HFF-Myc (cell line): Measurements from ENCODE around the gene UNC5A.

Source experiments
- DNase-seq: peaks from one replicate; pipeline ENCODE4 v3.0.0-alpha.2; 2011; ENCODE audit warnings: low read depth; ENCODE audit errors: extremely low read depth
- H3K4me3 ChIP-seq: replicated peaks from 2 replicates; pipeline ENCODE4 v1.5.1; 2011; ENCODE audit warnings: low read depth, mild to moderate bottlenecking, control low read depth, low read length
- CTCF ChIP-seq: IDR thresholded peaks from 2 replicates; pipeline ENCODE4 v1.5.1; 2012; ENCODE audit warnings: mild to moderate bottlenecking, low read depth, low read length, control low read depth; ENCODE audit errors: missing control alignments

The UNC5A gene

GRCh38 chr5:176853151-176853778 lies 42.9 kb downstream of the UNC5A start:
- no peak for TF ChIP-seq CTCF

GRCh38 chr5:176854164-176854563 lies 43.8 kb downstream of the UNC5A start:
- no peak for DNase-seq
- no peak for TF ChIP-seq CTCF
- no peak overlapping the region for H3K4me3 ChIP-seq

More at GRCh38 chr5:176853151-176853778, 42.9 kb downstream of the UNC5A start:
- DNase-seq: no peak
- no peak overlapping the region for H3K4me3 ChIP-seq

GRCh38 chr5:176855598-176855997 lies 45.2 kb downstream of the UNC5A start:
- no peak for DNase-seq
- H3K4me3 ChIP-seq: no peak overlapping the region
- no peak for TF ChIP-seq CTCF

GRCh38 chr5:176856746-176857145 lies 46.4 kb downstream of the UNC5A start:
- TF ChIP-seq CTCF: no peak
- H3K4me3 ChIP-seq: no peak overlapping the region
- no peak for DNase-seq

GRCh38 chr5:176857216-176857893 lies 47.0 kb downstream of the UNC5A start:
- no peak for DNase-seq
- no peak overlapping the region for H3K4me3 ChIP-seq
- TF ChIP-seq CTCF: no peak

GRCh38 chr5:176857894-176858273 lies 47.5 kb downstream of the UNC5A start:
- no peak for TF ChIP-seq CTCF
- no peak overlapping the region for H3K4me3 ChIP-seq
- DNase-seq: no peak
